Kidney (tissue), 14 donors: ENCODE measurements around the gene CRKL. TPM values are rescaled to one million over a fixed set of nuclear protein-coding genes. Genes with fewer than 3 reads are reported as not detected.

ENCODE experiments used
- DNase-seq, 5 donors: peaks; one replicate each; pipeline ENCODE4 v3.0.0-alpha.2; 2013 to 2020
- FAIRE-seq: peaks from 2 replicates; lab custom pipeline; 2012; peaks lifted over from hg19 to GRCh38; lab: Jason Lieb, UNC
- H3K27ac ChIP-seq, 2 donors: one replicate each; pipeline ENCODE4 v1.7.0; 2013; ENCODE audit warnings: low read depth in 2 of 2, low read length in 2 of 2, inconsistent platforms in 1 of 2
- H3K27me3 ChIP-seq: one replicate; pipeline ENCODE4 v1.7.1; 2013; ENCODE audit warnings: low read length, inconsistent platforms; ENCODE audit not compliant: control insufficient read depth, insufficient read depth
- H3K36me3 ChIP-seq, 3 donors: one replicate each; pipeline versions ENCODE4 v1.7.0 to v1.7.1; 2013; ENCODE audit warnings: low read length in 3 of 3, control low read depth in 1 of 3, inconsistent platforms in 1 of 3; ENCODE audit not compliant: insufficient read depth in 3 of 3, control insufficient read depth in 2 of 3
- H3K4me1 ChIP-seq, 3 donors: one replicate each; pipeline versions ENCODE4 v1.7.0 to v1.7.1; 2013; ENCODE audit warnings: low read length in 3 of 3, inconsistent platforms in 1 of 3, low read depth in 1 of 3; ENCODE audit not compliant: control insufficient read depth in 2 of 3, insufficient read depth in 2 of 3
- H3K4me3 ChIP-seq, 3 donors: one replicate each; pipeline versions ENCODE4 v1.7.0 to v1.8.1; 2013; ENCODE audit warnings: low read length in 3 of 3, control low read depth in 1 of 3, inconsistent platforms in 1 of 3
- H3K9ac ChIP-seq, 3 donors: one replicate each; pipeline versions ENCODE4 v1.7.0 to v1.7.1; 2013; ENCODE audit warnings: low read length in 3 of 3, control low read depth in 1 of 3, inconsistent platforms in 1 of 3
- H3K9me3 ChIP-seq, 3 donors: one replicate each; pipeline versions ENCODE4 v1.7.0 to v1.7.1; 2013; ENCODE audit warnings: low read length in 3 of 3, control low read depth in 1 of 3, inconsistent platforms in 1 of 3; ENCODE audit not compliant: control insufficient read depth in 2 of 3, insufficient read depth in 1 of 3
- intact Hi-C: fragments of 100-400 bp; cut with DNase I; formaldehyde crosslinking; loops from one replicate; pipeline ENCODE4 v1.11.1; 2022
- polyA plus RNA-seq: library from polyadenylated mRNA; stranded (reverse); fragments of 350-450 nt; fragmentation: Illumina TruSeq; extraction: RNeasy Lipid Tissue Mini Kit (QIAGEN cat#74804); gene quantifications from one replicate; pipeline ENCODE4 v1.2.3, GENCODE V29; 2014; ENCODE audit warnings: low read depth, low replicate concordance; ENCODE audit not compliant: insufficient read depth
- total RNA-seq: library from RNA; stranded (reverse); fragmentation: NEBNext Ultra II Directional; extraction: Animal tissue kit (Norgen Biotek cat#: 25700); gene quantifications from one replicate; pipeline ENCODE4 v1.2.1, GENCODE V29; 2021
- TF ChIP-seq, protein P1 (sequence below): IDR thresholded peaks from 3 replicates; pipeline ENCODE4 v1.5.1; 2012; ENCODE audit warnings: mild to moderate bottlenecking, moderate library complexity, borderline replicate concordance; ENCODE audit not compliant: insufficient read depth; ENCODE audit errors: extremely low read depth
- donor health status: control.
- donor health status: control.
- donor health status: control.
- donor health status: control.
- donor health status: control.
- donor health status: DM: yes; HTN: yes; CAD: no.
- donor health status: Normal renal cell carcinoma (clear cell type).

The CRKL gene
- total and polyA plus RNA-seq, 2 donors from 2014 or later, result 11.9 to 44.7 TPM

DNA sequence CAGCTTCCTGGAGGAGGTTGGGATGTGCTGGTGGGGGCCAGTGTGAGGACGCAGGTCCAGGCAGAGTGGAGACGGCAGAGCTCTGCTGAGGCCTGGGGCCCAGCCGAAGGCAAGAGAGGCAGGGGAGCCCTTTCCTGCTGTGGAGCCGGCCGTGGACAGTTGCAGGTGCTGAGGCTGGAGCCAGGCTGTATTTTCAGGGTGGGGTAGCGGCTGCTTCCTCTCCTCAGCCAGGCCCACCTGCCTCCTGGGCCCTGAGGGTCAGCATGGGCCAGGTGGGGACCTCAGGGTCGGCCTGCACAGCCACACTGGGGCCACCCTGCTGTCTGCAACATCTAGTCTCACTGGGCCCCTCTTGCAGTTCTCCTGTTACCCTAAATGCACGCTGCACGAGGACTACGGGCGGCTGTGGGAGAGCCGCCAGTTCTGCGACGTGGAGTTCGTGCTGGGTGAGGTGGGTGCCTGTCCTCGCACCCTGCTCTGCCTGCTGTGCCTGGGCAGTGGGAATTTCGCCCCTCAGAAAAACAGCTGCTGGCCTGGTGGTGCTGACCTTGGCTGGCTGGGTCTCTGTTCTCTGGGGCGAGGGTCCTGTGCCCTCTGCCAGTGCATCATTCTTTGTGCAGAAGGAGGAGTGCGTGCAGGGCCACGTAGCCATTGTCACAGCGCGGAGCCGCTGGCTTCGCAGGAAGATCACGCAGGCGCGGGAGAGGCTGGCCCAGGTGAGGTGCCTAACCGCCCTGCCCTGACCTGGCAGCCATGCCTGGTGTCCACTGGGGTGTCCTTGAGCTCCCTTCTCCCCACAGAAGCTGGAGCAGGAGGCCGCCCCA, 76.3 kb downstream of the CRKL start:
- TF ChIP-seq, protein P1, sequence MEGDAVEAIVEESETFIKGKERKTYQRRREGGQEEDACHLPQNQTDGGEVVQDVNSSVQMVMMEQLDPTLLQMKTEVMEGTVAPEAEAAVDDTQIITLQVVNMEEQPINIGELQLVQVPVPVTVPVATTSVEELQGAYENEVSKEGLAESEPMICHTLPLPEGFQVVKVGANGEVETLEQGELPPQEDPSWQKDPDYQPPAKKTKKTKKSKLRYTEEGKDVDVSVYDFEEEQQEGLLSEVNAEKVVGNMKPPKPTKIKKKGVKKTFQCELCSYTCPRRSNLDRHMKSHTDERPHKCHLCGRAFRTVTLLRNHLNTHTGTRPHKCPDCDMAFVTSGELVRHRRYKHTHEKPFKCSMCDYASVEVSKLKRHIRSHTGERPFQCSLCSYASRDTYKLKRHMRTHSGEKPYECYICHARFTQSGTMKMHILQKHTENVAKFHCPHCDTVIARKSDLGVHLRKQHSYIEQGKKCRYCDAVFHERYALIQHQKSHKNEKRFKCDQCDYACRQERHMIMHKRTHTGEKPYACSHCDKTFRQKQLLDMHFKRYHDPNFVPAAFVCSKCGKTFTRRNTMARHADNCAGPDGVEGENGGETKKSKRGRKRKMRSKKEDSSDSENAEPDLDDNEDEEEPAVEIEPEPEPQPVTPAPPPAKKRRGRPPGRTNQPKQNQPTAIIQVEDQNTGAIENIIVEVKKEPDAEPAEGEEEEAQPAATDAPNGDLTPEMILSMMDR, result no peak
- no peak for FAIRE-seq
- Histone ChIP-seq H3K4me3 (no peak overlapping the region), H3K9me3 (no peaks in the 10 kb centered on the region), H3K4me1 (no peaks in the 10 kb centered on the region), H3K27ac (no peak overlapping the region), H3K9ac (no peak overlapping the region), H3K27me3 (no peaks in the 10 kb centered on the region), H3K36me3 (peaks cover 0 to 14% (median 5%) of the 10 kb centered on the region in 3 donors)
- intact Hi-C loops, result no loop called here
- DNase-seq, result peak in 1 of 5 donors; percentile 71

DNA sequence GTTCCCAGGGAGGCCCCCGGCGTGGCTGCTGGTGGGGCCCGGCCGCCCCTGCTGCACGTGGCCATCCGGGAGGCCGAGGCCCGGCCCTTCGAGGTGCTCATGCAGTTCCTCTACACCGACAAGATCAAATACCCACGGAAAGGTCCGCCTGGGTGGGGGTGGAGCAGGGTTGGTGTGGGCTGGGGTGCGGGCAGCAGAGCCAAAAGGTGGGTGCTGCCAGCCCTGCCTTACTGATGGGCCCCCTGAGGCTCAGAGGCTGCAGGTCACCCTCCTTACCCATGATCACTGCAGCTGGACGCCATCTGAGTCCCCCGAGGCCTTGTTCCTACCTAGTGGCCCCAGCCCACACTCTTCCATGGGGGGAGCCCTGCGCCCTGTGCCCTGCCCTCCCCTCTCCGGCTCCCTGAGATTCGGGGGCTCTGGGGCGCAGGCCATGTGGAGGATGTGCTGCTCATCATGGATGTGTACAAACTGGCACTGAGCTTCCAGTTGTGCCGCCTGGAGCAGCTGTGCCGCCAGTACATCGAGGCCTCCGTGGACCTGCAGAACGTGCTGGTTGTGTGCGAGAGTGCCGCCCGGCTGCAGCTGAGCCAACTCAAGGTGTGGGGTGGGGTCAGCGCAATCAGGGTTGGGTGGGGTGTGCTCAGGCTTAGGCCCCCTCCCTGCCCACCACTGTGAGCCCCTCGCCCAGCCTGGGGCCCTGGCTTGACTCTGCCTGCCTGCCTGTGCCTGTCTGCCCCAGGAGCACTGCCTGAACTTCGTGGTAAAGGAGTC, 77.1 kb downstream of the CRKL start:
- H3K9ac ChIP-seq, result no peak overlapping the region
- no peaks in the 10 kb centered on the region for H3K27me3 ChIP-seq
- no peaks in the 10 kb centered on the region for H3K4me1 ChIP-seq
- DNase-seq, result peak in 1 of 5 donors; percentile 66
- no peak overlapping the region for H3K27ac ChIP-seq
- intact Hi-C loops, result no loop called here
- FAIRE-seq, result no peak
- H3K36me3 ChIP-seq, result peaks cover 0 to 16% (median 6%) of the 10 kb centered on the region in 3 donors
- no peak overlapping the region for H3K4me3 ChIP-seq
- H3K9me3 ChIP-seq, result no peaks in the 10 kb centered on the region
- TF ChIP-seq, protein P1, result no peak

DNA sequence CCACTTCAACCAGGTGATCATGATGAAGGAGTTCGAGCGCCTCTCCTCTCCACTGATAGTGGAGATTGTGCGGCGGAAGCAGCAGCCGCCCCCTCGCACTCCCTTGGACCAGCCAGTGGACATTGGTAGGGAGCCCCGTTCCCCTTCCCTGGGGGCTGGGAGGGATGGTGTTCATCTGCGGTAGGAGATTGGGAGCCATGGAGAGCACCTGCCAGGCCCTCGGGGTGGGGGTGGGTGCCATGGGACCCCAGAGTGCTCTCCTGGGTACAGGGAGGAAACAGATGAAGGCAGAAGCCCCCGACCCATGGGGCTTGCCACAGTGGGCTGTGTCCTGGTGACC, 77.7 kb downstream of the CRKL start:
- no peak for FAIRE-seq
- Histone ChIP-seq H3K9me3 (no peaks in the 10 kb centered on the region), H3K36me3 (peaks cover 0 to 20% (median 8%) of the 10 kb centered on the region in 3 donors), H3K27me3 (no peaks in the 10 kb centered on the region), H3K27ac (no peak overlapping the region), H3K4me3 (no peak overlapping the region), H3K9ac (no peak overlapping the region), H3K4me1 (peaks cover 0 to 3% (median 0%) of the 10 kb centered on the region in 3 donors)
- peak in 1 of 5 donors; percentile 45 for DNase-seq
- TF ChIP-seq, protein P1, result no peak
- intact Hi-C loops, result no loop called here
